Neural cell (in vitro differentiated cells): Measurements from ENCODE around the gene TP53I11. TPM values are rescaled to one million over a fixed set of nuclear protein-coding genes. Genes with fewer than 3 reads are reported as not detected.

Experiments
- H2AFZ ChIP-seq: fragments of 200-600, 300-800 bp; sonication (generic), shearing (Covaris generic); 2 replicates; pipeline ENCODE4 v1.6.0; 2014; ENCODE audit warnings: low read depth, mild to moderate bottlenecking, antibody characterized with exemption, low read length, moderate library complexity
- H3F3A ChIP-seq: fragments of 200-600 bp; shearing (Covaris generic); 2 replicates; pipeline ENCODE4 v1.6.1; 2016; ENCODE audit warnings: mild to moderate bottlenecking, moderate library complexity, mixed read lengths, antibody characterized with exemption, low read length; ENCODE audit not compliant: insufficient read depth, poor library complexity, severe bottlenecking
- H3K27ac ChIP-seq: fragments of 200-600, 300-800 bp; sonication (generic), shearing (Covaris generic); 2 replicates; pipeline ENCODE4 v1.5.1; 2014; ENCODE audit warnings: mild to moderate bottlenecking, low read length, moderate library complexity
- H3K27me3 ChIP-seq: fragments of 300-800, 200-600 bp; sonication (generic), shearing (Covaris generic); 2 replicates; pipeline ENCODE4 v1.6.0; 2014; ENCODE audit warnings: mild to moderate bottlenecking, low read depth, low read length, moderate library complexity; ENCODE audit not compliant: insufficient read depth
- H3K36me3 ChIP-seq: fragments of 300-800, 200-600 bp; sonication (generic), shearing (Covaris generic); 2 replicates; pipeline ENCODE4 v1.5.1; 2014; ENCODE audit warnings: mild to moderate bottlenecking, antibody characterized with exemption, low read length, moderate library complexity; ENCODE audit not compliant: insufficient read depth
- H3K4me2 ChIP-seq: fragments of 300-800, 200-600 bp; sonication (generic), shearing (Covaris generic); 2 replicates; pipeline ENCODE4 v1.6.0; 2014; ENCODE audit warnings: mild to moderate bottlenecking, low read length
- H3K4me3 ChIP-seq: fragments of 300-800, 200-600 bp; sonication (generic), shearing (Covaris generic); 2 replicates; pipeline ENCODE4 v1.5.1; 2014; ENCODE audit warnings: mild to moderate bottlenecking, low read length, moderate library complexity
- H3K79me2 ChIP-seq: fragments of 200-600 bp; shearing (Covaris generic); replicated peaks from 2 replicates; pipeline ENCODE4 v1.6.0; 2014; ENCODE audit warnings: mild to moderate bottlenecking, low read length, moderate library complexity; ENCODE audit not compliant: insufficient read depth
- H3K9ac ChIP-seq: fragments of 300-800, 200-600 bp; sonication (generic), shearing (Covaris generic); 2 replicates; pipeline ENCODE4 v1.6.1; 2016; ENCODE audit warnings: mild to moderate bottlenecking, low read length, mixed read lengths
- H3K9me2 ChIP-seq: fragments of 200-600 bp; shearing (Covaris generic); 2 replicates; pipeline ENCODE4 v1.6.1; 2016; ENCODE audit warnings: mild to moderate bottlenecking, low read length, mixed read lengths; ENCODE audit not compliant: insufficient read depth
- H3K9me3 ChIP-seq: fragments of 200-600, 300-800 bp; sonication (generic), shearing (Covaris generic); 2 replicates; pipeline ENCODE4 v1.6.1; 2016; ENCODE audit warnings: mild to moderate bottlenecking, mixed run types, low read length, moderate library complexity, mixed read lengths
- H4K20me1 ChIP-seq: fragments of 200-600 bp; shearing (Covaris generic); 2 replicates; pipeline ENCODE4 v1.6.1; 2016; ENCODE audit warnings: mild to moderate bottlenecking, mixed run types; ENCODE audit not compliant: insufficient read depth
- EP300 ChIP-seq: fragments of 450-650 bp; conservative IDR thresholded peaks from 2 replicates; pipeline ENCODE4 v1.6.1; 2014; ENCODE audit warnings: antibody characterized with exemption, mild to moderate bottlenecking, moderate library complexity; ENCODE audit not compliant: poor library complexity, severe bottlenecking
- EZH2 ChIP-seq: fragments of 200-600, 300-800 bp; shearing (Covaris generic), sonication (generic); IDR thresholded peaks from 2 replicates; pipeline ENCODE4 v1.6.1; 2014; ENCODE audit warnings: antibody characterized with exemption, low read length, borderline replicate concordance, mild to moderate bottlenecking; ENCODE audit not compliant: insufficient read depth, poor library complexity, severe bottlenecking
- MXI1 ChIP-seq: fragments of 450-650 bp; conservative IDR thresholded peaks from 2 replicates; pipeline ENCODE4 v1.6.1; 2014; ENCODE audit warnings: antibody characterized with exemption, mild to moderate bottlenecking; ENCODE audit not compliant: poor library complexity, severe bottlenecking
- POLR2AphosphoS5 ChIP-seq: IDR thresholded peaks from 2 replicates; pipeline ENCODE4 v1.6.1; 2012
- RAD21 ChIP-seq: fragments of 450-650 bp; conservative IDR thresholded peaks from 2 replicates; pipeline ENCODE4 v1.6.1; 2014; ENCODE audit warnings: antibody characterized with exemption, mild to moderate bottlenecking, moderate library complexity
- SMC3 ChIP-seq: fragments of 450-650 bp; conservative IDR thresholded peaks from 2 replicates; pipeline ENCODE4 v1.6.1; 2014; ENCODE audit warnings: antibody characterized with exemption, mild to moderate bottlenecking, moderate library complexity; ENCODE audit not compliant: poor library complexity
- TAF1 ChIP-seq: IDR thresholded peaks from 2 replicates; pipeline ENCODE4 v1.6.1; 2012; ENCODE audit warnings: low read depth
- polyA plus RNA-seq: library from polyadenylated mRNA; depleted of rRNA; stranded (reverse); fragments of >200 nt; gene quantifications from 2 replicates; pipeline ENCODE4 v1.2.3, GENCODE V29; 2014
- TF ChIP-seq, protein P1 (sequence below): IDR thresholded peaks from 2 replicates; pipeline ENCODE4 v1.6.1; 2012; ENCODE audit warnings: borderline replicate concordance
- TF ChIP-seq, protein P2 (sequence below): fragments of 450-650 bp; IDR thresholded peaks from 2 replicates; pipeline ENCODE4 v1.5.1; 2014; ENCODE audit warnings: antibody characterized with exemption, mild to moderate bottlenecking, moderate library complexity; ENCODE audit not compliant: poor library complexity, severe bottlenecking

Gene TP53I11
- polyA plus RNA-seq, 1 donor from 2014 or later: 30.0 TPM

DNA sequence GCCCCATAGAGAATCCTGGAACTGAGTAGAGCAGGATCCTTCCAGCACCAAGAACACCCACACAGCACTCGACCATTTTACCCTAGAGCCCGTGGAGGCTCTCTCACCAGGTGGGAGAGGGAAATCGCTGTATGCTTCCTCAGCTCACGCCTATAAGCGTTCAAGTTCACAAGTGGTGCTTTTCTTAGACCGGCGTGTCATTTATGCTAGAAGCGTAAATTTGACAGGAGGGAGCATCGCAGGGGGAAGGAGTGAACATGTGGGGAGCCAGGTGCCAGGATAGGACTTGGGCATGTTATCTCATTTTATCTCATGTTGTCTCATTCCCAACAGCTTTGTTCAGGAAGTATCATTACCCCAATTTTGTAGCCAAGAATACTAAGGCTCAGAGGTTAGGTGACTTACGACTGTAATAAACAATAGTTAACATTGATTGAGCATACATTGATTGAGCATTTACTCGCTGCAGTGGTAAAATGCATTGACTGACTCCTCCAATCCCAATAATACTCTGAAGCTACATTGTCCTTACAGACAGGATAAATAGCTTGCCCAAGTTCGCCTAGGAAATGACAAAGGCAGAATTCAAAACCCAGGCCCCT, 19.1 kb upstream of the TP53I11 start:
- Histone ChIP-seq H3K36me3 (no peaks in the 10 kb centered on the region), H3K27ac (peak overlapping the region; percentile 57), H3K27me3 (no peaks in the 10 kb centered on the region), H3K4me2 (no peak overlapping the region), H3F3A (no peaks in the 10 kb centered on the region), H3K9me3 (no peaks in the 10 kb centered on the region), H3K9me2 (no peaks in the 10 kb centered on the region), H3K79me2 (no peaks in the 10 kb centered on the region), H4K20me1 (no peaks in the 10 kb centered on the region), H3K4me3 (no peak overlapping the region), H2AFZ (peak overlapping the region; percentile 27), H3K9ac (peak overlapping the region; percentile 19)
- TF ChIP-seq SMC3: no peak
- peak; percentile 14 for TF ChIP-seq EP300
- TF ChIP-seq, protein P1, sequence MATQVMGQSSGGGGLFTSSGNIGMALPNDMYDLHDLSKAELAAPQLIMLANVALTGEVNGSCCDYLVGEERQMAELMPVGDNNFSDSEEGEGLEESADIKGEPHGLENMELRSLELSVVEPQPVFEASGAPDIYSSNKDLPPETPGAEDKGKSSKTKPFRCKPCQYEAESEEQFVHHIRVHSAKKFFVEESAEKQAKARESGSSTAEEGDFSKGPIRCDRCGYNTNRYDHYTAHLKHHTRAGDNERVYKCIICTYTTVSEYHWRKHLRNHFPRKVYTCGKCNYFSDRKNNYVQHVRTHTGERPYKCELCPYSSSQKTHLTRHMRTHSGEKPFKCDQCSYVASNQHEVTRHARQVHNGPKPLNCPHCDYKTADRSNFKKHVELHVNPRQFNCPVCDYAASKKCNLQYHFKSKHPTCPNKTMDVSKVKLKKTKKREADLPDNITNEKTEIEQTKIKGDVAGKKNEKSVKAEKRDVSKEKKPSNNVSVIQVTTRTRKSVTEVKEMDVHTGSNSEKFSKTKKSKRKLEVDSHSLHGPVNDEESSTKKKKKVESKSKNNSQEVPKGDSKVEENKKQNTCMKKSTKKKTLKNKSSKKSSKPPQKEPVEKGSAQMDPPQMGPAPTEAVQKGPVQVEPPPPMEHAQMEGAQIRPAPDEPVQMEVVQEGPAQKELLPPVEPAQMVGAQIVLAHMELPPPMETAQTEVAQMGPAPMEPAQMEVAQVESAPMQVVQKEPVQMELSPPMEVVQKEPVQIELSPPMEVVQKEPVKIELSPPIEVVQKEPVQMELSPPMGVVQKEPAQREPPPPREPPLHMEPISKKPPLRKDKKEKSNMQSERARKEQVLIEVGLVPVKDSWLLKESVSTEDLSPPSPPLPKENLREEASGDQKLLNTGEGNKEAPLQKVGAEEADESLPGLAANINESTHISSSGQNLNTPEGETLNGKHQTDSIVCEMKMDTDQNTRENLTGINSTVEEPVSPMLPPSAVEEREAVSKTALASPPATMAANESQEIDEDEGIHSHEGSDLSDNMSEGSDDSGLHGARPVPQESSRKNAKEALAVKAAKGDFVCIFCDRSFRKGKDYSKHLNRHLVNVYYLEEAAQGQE: peak; percentile 39
- TF ChIP-seq POLR2AphosphoS5: peak; percentile 19
- TF ChIP-seq RAD21: no peak

DNA sequence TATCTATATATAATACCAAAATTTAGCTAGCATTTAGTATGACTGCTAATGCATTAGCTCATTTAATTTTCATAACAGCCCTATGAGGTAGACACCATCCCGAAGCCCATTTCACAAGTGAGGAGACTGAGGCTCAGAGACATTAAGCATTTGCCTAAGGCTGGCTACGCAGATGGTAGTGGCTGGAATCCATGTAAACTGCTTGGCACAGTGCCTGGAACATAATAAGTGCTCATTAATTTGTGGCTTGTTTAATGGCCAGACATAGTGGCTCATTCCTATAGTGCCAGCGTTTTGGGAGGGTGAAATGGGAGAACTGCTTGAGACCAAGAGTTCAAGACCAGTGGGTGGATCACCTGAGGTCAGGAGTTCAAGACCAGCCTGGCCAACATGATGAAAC, 17.8 kb upstream of the TP53I11 start:
- Histone ChIP-seq H3K79me2 (no peaks in the 10 kb centered on the region), H2AFZ (no peak overlapping the region), H3K9me2 (no peaks in the 10 kb centered on the region), H3K9me3 (no peaks in the 10 kb centered on the region), H4K20me1 (no peaks in the 10 kb centered on the region), H3K36me3 (no peaks in the 10 kb centered on the region), H3K27me3 (no peaks in the 10 kb centered on the region), H3K4me3 (no peak overlapping the region), H3K9ac (no peak overlapping the region), H3F3A (no peaks in the 10 kb centered on the region), H3K4me2 (no peak overlapping the region), H3K27ac (no peak overlapping the region)
- TF ChIP-seq, protein P2, sequence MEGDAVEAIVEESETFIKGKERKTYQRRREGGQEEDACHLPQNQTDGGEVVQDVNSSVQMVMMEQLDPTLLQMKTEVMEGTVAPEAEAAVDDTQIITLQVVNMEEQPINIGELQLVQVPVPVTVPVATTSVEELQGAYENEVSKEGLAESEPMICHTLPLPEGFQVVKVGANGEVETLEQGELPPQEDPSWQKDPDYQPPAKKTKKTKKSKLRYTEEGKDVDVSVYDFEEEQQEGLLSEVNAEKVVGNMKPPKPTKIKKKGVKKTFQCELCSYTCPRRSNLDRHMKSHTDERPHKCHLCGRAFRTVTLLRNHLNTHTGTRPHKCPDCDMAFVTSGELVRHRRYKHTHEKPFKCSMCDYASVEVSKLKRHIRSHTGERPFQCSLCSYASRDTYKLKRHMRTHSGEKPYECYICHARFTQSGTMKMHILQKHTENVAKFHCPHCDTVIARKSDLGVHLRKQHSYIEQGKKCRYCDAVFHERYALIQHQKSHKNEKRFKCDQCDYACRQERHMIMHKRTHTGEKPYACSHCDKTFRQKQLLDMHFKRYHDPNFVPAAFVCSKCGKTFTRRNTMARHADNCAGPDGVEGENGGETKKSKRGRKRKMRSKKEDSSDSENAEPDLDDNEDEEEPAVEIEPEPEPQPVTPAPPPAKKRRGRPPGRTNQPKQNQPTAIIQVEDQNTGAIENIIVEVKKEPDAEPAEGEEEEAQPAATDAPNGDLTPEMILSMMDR: no peak
- TF ChIP-seq RAD21: no peak
- no peak for TF ChIP-seq TAF1
- TF ChIP-seq MXI1: no peak
- TF ChIP-seq SMC3: no peak
- no peak for TF ChIP-seq POLR2AphosphoS5
- TF ChIP-seq, protein P1: no peak
- no peak for TF ChIP-seq EZH2
- TF ChIP-seq EP300: no peak
